ENCODE data around the gene TNFRSF19. TPM values are rescaled to one million over a fixed set of nuclear protein-coding genes. Genes with fewer than 3 reads are reported as not detected.

The TNFRSF19 gene
- total RNA-seq, 5 donors from 2014 or later (not counting 1 experiment from before 2014, with no cell fraction given), result 0.19 to 0.35 (median 0.24) TPM; not detected in 1

GRCh38 chr13:23620211-23620610 lies 50.0 kb downstream of the TNFRSF19 start:
- H3K36me3 ChIP-seq (ENCODE audit: control insufficient read depth in 2 of 2, extremely low read depth in 1 of 2, insufficient read depth in 1 of 2, low read length in 1 of 2), result no peaks in the 10 kb centered on the region
- Mint-ChIP-seq H3K27ac (no peak overlapping the region), H3K4me3 (no peak overlapping the region), H3K9me3 (no peaks in the 10 kb centered on the region), H3K4me1 (peaks cover 4% of the 10 kb centered on the region in 3 donors), H3K27me3 (peaks cover 4 to 5% of the 10 kb centered on the region in 2 donors), H3K36me3 (no peaks in the 10 kb centered on the region)
- H3K27me3 ChIP-seq (replicated peaks in 1 of 2; ENCODE audit: control insufficient read depth in 2 of 2, extremely low read depth in 1 of 2, insufficient read depth in 2 of 2, low read length in 1 of 2), result peaks cover 0 to 17% of the 10 kb centered on the region in 2 experiments
- POLR2A ChIA-PET, result no interaction called here
- CTCF ChIA-PET, result no interaction called here
- 79% methylated on average over 2 of the region's 5 CpGs for WGBS (ENCODE audit: insufficient coverage)
- no peaks in the 10 kb centered on the region for H3K9me3 ChIP-seq
- ATAC-seq (replicated peaks in 1 of 4) (no peak), DNase-seq (no peak)
- H3K27ac ChIP-seq (ENCODE audit: low read length), result no peak overlapping the region
- no peaks in the 10 kb centered on the region for H3K4me1 ChIP-seq (ENCODE audit: control insufficient read depth in 1 of 2, extremely low read depth in 1 of 2, insufficient read depth in 2 of 2, low read length in 2 of 2)
- H3K4me3 ChIP-seq (ENCODE audit: control insufficient read depth in 1 of 2, extremely low read depth in 1 of 2, low read length in 1 of 2), result no peak overlapping the region

- ATAC-seq (replicated peaks in 1 of 4) (no peak), DNase-seq (no peak)
- Histone ChIP-seq H3K4me3 (ENCODE audit: control insufficient read depth in 1 of 2, extremely low read depth in 1 of 2, low read length in 1 of 2) (no peak overlapping the region), H3K27ac (ENCODE audit: low read length) (no peak overlapping the region), H3K36me3 (ENCODE audit: control insufficient read depth in 2 of 2, extremely low read depth in 1 of 2, insufficient read depth in 1 of 2, low read length in 1 of 2) (no peaks in the 10 kb centered on the region), H3K9me3 (no peaks in the 10 kb centered on the region), H3K4me1 (ENCODE audit: control insufficient read depth in 1 of 2, extremely low read depth in 1 of 2, insufficient read depth in 2 of 2, low read length in 2 of 2) (no peaks in the 10 kb centered on the region), H3K27me3 (replicated peaks in 1 of 2; ENCODE audit: control insufficient read depth in 2 of 2, extremely low read depth in 1 of 2, insufficient read depth in 2 of 2, low read length in 1 of 2) (peaks cover 0 to 16% of the 10 kb centered on the region in 2 experiments)
- ChIA-PET CTCF (no interaction called here), POLR2A (no interaction called here)
- peaks cover 4% of the 10 kb centered on the region in 3 donors for H3K4me1 Mint-ChIP-seq
- H3K9me3 Mint-ChIP-seq, result no peaks in the 10 kb centered on the region
- H3K27ac Mint-ChIP-seq, result no peak overlapping the region
- no peaks in the 10 kb centered on the region for H3K36me3 Mint-ChIP-seq
- WGBS (ENCODE audit: insufficient coverage), result 95% methylated on average over 6 of the region's 8 CpGs
- no peak overlapping the region for H3K4me3 Mint-ChIP-seq
- H3K27me3 Mint-ChIP-seq, result peaks cover 4 to 5% of the 10 kb centered on the region in 2 donors
These were observed 50.6 kb downstream of the TNFRSF19 start for GRCh38 chr13:23620613-23621315.

- H3K4me3 Mint-ChIP-seq, result no peak overlapping the region
- H3K27ac ChIP-seq (ENCODE audit: low read length), result no peak overlapping the region
- no peaks in the 10 kb centered on the region for H3K9me3 Mint-ChIP-seq
- ATAC-seq (replicated peaks in 1 of 4) (peak in 1 of 4 experiments; percentile 30), DNase-seq (no peak)
- peaks cover 4% of the 10 kb centered on the region in 3 donors for H3K4me1 Mint-ChIP-seq
- ChIA-PET POLR2A (no interaction called here), CTCF (no interaction called here)
- no peaks in the 10 kb centered on the region for H3K4me1 ChIP-seq (ENCODE audit: control insufficient read depth in 1 of 2, extremely low read depth in 1 of 2, insufficient read depth in 2 of 2, low read length in 2 of 2)
- no peaks in the 10 kb centered on the region for H3K36me3 ChIP-seq (ENCODE audit: control insufficient read depth in 2 of 2, extremely low read depth in 1 of 2, insufficient read depth in 1 of 2, low read length in 1 of 2)
- H3K9me3 ChIP-seq, result no peaks in the 10 kb centered on the region
- no peaks in the 10 kb centered on the region for H3K36me3 Mint-ChIP-seq
- H3K27me3 Mint-ChIP-seq, result peaks cover 5 to 8% of the 10 kb centered on the region in 2 donors
- H3K27ac Mint-ChIP-seq, result no peak overlapping the region
- H3K27me3 ChIP-seq (replicated peaks in 1 of 2; ENCODE audit: control insufficient read depth in 2 of 2, extremely low read depth in 1 of 2, insufficient read depth in 2 of 2, low read length in 1 of 2), result peaks cover 0 to 14% of the 10 kb centered on the region in 2 experiments
- H3K4me3 ChIP-seq (ENCODE audit: control insufficient read depth in 1 of 2, extremely low read depth in 1 of 2, low read length in 1 of 2), result no peak overlapping the region
- WGBS (ENCODE audit: insufficient coverage), result no CpG with 5 or more reads among the region's 2 CpGs
These were observed 51.1 kb downstream of the TNFRSF19 start for GRCh38 chr13:23621316-23621645.

GRCh38 chr13:23622985-23623384 lies 52.8 kb downstream of the TNFRSF19 start:
- H3K36me3 Mint-ChIP-seq, result no peaks in the 10 kb centered on the region
- H3K4me3 Mint-ChIP-seq, result no peak overlapping the region
- H3K9me3 Mint-ChIP-seq, result no peaks in the 10 kb centered on the region
- H3K27ac ChIP-seq (ENCODE audit: low read length), result no peak overlapping the region
- no peaks in the 10 kb centered on the region for H3K9me3 ChIP-seq
- CTCF ChIA-PET, result no interaction called here
- peaks cover 0 to 12% of the 10 kb centered on the region in 2 experiments for H3K27me3 ChIP-seq (replicated peaks in 1 of 2; ENCODE audit: control insufficient read depth in 2 of 2, extremely low read depth in 1 of 2, insufficient read depth in 2 of 2, low read length in 1 of 2)
- no peaks in the 10 kb centered on the region for H3K36me3 ChIP-seq (ENCODE audit: control insufficient read depth in 2 of 2, extremely low read depth in 1 of 2, insufficient read depth in 1 of 2, low read length in 1 of 2)
- no peak for ATAC-seq (replicated peaks in 1 of 4)
- H3K4me3 ChIP-seq (ENCODE audit: control insufficient read depth in 1 of 2, extremely low read depth in 1 of 2, low read length in 1 of 2), result no peak overlapping the region
- DNase-seq, result no peak
- POLR2A ChIA-PET, result no interaction called here
- WGBS (ENCODE audit: insufficient coverage), result no CpG with 5 or more reads among the region's 3 CpGs
- H3K27me3 Mint-ChIP-seq, result peaks cover 4 to 13% of the 10 kb centered on the region in 2 donors
- H3K4me1 Mint-ChIP-seq, result peaks cover under 1 to 3% (median under 1%) of the 10 kb centered on the region in 3 donors
- no peak overlapping the region for H3K27ac Mint-ChIP-seq
- no peaks in the 10 kb centered on the region for H3K4me1 ChIP-seq (ENCODE audit: control insufficient read depth in 1 of 2, extremely low read depth in 1 of 2, insufficient read depth in 2 of 2, low read length in 2 of 2)

- no CpG with 5 or more reads among the region's 3 CpGs for WGBS (ENCODE audit: insufficient coverage)
- Mint-ChIP-seq H3K27me3 (peaks cover 4 to 16% of the 10 kb centered on the region in 2 donors), H3K4me1 (no peaks in the 10 kb centered on the region), H3K4me3 (no peak overlapping the region), H3K9me3 (no peaks in the 10 kb centered on the region), H3K27ac (no peak overlapping the region), H3K36me3 (no peaks in the 10 kb centered on the region)
- DNase-seq, result no peak
- no peak for ATAC-seq (replicated peaks in 1 of 4)
- peaks cover 0 to 12% of the 10 kb centered on the region in 2 experiments for H3K27me3 ChIP-seq (replicated peaks in 1 of 2; ENCODE audit: control insufficient read depth in 2 of 2, extremely low read depth in 1 of 2, insufficient read depth in 2 of 2, low read length in 1 of 2)
- H3K36me3 ChIP-seq (ENCODE audit: control insufficient read depth in 2 of 2, extremely low read depth in 1 of 2, insufficient read depth in 1 of 2, low read length in 1 of 2), result no peaks in the 10 kb centered on the region
- H3K4me1 ChIP-seq (ENCODE audit: control insufficient read depth in 1 of 2, extremely low read depth in 1 of 2, insufficient read depth in 2 of 2, low read length in 2 of 2), result no peaks in the 10 kb centered on the region
- CTCF ChIA-PET, result no interaction called here
- no peaks in the 10 kb centered on the region for H3K9me3 ChIP-seq
- no peak overlapping the region for H3K4me3 ChIP-seq (ENCODE audit: control insufficient read depth in 1 of 2, extremely low read depth in 1 of 2, low read length in 1 of 2)
- no peak overlapping the region for H3K27ac ChIP-seq (ENCODE audit: low read length)
- POLR2A ChIA-PET, result no interaction called here
These were observed 53.2 kb downstream of the TNFRSF19 start for GRCh38 chr13:23623394-23623793.

- Mint-ChIP-seq H3K4me1 (peaks cover 0 to 4% (median 0%) of the 10 kb centered on the region in 3 donors), H3K9me3 (no peaks in the 10 kb centered on the region), H3K36me3 (no peaks in the 10 kb centered on the region), H3K4me3 (no peak overlapping the region), H3K27me3 (peaks cover 7 to 20% of the 10 kb centered on the region in 2 donors), H3K27ac (no peak overlapping the region)
- H3K36me3 ChIP-seq (ENCODE audit: control insufficient read depth in 2 of 2, extremely low read depth in 1 of 2, insufficient read depth in 1 of 2, low read length in 1 of 2), result no peaks in the 10 kb centered on the region
- 86% methylated on average over 5 of the region's 8 CpGs for WGBS (ENCODE audit: insufficient coverage)
- ATAC-seq (replicated peaks in 1 of 4) (no peak), DNase-seq (no peak)
- H3K27me3 ChIP-seq (replicated peaks in 1 of 2; ENCODE audit: control insufficient read depth in 2 of 2, extremely low read depth in 1 of 2, insufficient read depth in 2 of 2, low read length in 1 of 2), result peaks cover 0 to 16% of the 10 kb centered on the region in 2 experiments
- H3K27ac ChIP-seq (ENCODE audit: low read length), result no peak overlapping the region
- H3K9me3 ChIP-seq, result no peaks in the 10 kb centered on the region
- ChIA-PET CTCF (no interaction called here), POLR2A (no interaction called here)
- H3K4me1 ChIP-seq (ENCODE audit: control insufficient read depth in 1 of 2, extremely low read depth in 1 of 2, insufficient read depth in 2 of 2, low read length in 2 of 2), result no peaks in the 10 kb centered on the region
- H3K4me3 ChIP-seq (ENCODE audit: control insufficient read depth in 1 of 2, extremely low read depth in 1 of 2, low read length in 1 of 2), result no peak overlapping the region
These were observed 56.5 kb downstream of the TNFRSF19 start for GRCh38 chr13:23626700-23627099.
